SJCRH30 (cell line): ENCODE data around the gene APEH. TPM values are rescaled to one million over a fixed set of nuclear protein-coding genes. Genes with fewer than 3 reads are reported as not detected.

ENCODE experiments used
- DNase-seq, 2 experiments: peaks; one replicate each; pipeline ENCODE4 v3.0.0-alpha.2; 2015 to 2020
- H3K27ac ChIP-seq: fragments of 250-450 bp; sonication (Bioruptor Pico); 2 replicates; pipeline ENCODE4 v1.5.1; 2020; ENCODE audit warnings: mild to moderate bottlenecking, moderate library complexity
- H3K27me3 ChIP-seq: fragments of 250-450 bp; sonication (Bioruptor Pico); 2 replicates; pipeline ENCODE4 v1.5.1; 2020; ENCODE audit warnings: mild to moderate bottlenecking, moderate library complexity
- H3K36me3 ChIP-seq: fragments of 250-450 bp; sonication (Bioruptor Pico); 2 replicates; pipeline ENCODE4 v1.5.1; 2020; ENCODE audit warnings: mild to moderate bottlenecking, moderate library complexity
- H3K4me1 ChIP-seq: fragments of 250-450 bp; sonication (Bioruptor Pico); 2 replicates; pipeline ENCODE4 v1.5.1; 2020; ENCODE audit warnings: mild to moderate bottlenecking, moderate library complexity
- H3K4me3 ChIP-seq: fragments of 250-450 bp; sonication (Bioruptor Pico); 2 replicates; pipeline ENCODE4 v1.5.1; 2020; ENCODE audit warnings: mild to moderate bottlenecking, moderate library complexity
- H3K9me3 ChIP-seq: fragments of 250-450 bp; sonication (Bioruptor Pico); replicated peaks from 2 replicates; pipeline ENCODE4 v1.5.1; 2020; ENCODE audit warnings: mild to moderate bottlenecking, moderate library complexity
- total RNA-seq: library from RNA; depleted of rRNA; stranded (reverse); fragments of >200 nt; shearing (Covaris generic); gene quantifications from 2 replicates; pipeline ENCODE4 v1.2.3, GENCODE V29; 2014

APEH gene
- total RNA-seq, 1 experiment from 2014 or later = 61.8 TPM

DNA sequence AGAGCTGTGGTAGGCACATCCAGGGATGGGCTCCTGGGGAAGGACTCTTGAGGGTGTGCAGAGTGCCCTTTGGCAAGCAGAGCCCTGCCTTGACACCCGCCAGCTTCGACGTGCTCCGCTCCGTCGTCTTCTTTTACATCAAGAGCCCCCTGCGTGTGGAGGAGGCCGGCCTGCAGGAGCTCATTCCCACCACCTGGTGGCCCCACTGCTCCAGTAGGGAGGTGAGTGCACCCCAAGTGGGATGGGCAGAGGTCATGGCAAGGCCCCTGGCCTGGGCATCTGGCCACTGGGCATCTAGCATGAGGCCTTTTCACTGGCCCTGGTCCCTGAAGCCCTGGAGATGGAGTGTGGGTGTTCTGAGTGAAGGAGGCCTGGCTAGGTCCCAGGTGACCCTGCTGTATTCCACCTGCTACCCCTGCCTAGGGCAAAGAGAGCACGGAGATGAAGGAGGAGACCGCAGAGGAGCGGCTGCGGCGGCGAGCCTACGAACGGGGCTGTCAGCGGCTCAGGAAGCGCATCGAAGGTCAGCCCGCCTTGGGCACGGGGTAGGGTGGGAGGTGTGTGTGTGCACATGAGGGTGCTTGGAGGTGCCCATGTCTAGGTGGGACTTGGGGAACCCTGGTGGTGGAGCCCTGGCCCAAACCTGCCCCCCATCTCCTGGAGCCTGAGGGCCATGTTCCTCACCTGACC lies 27.4 kb downstream of the APEH start:
- Histone ChIP-seq H3K27ac (no peak overlapping the region), H3K4me1 (no peaks in the 10 kb centered on the region), H3K36me3 (no peaks in the 10 kb centered on the region; the same call in 1 of the 2 replicates), H3K27me3 (no peaks in the 10 kb centered on the region), H3K9me3 (no peaks in the 10 kb centered on the region), H3K4me3 (no peak overlapping the region)
- peak in 1 of 2 experiments; percentile 26 for DNase-seq

DNA sequence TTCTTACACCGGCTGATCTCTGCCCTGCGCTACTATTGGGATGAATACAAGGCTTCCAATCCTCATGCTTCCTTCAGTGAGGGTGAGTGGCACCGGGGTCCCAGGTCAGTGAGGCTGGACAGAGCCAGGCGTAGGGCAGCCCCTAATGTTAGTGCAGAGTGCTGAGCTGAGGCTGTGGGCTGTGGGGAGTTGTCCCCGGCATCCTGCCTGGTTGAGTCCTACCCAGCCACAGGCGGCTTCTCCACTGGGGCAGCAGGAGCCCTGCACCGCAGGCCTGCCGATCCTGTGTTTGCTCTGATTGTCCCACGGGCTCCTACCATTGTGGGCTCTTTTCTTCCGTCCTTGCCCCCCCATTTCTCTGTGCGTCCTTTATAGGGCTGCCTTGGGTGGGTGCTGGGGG lies 28.5 kb downstream of the APEH start:
- H3K4me1 ChIP-seq = no peaks in the 10 kb centered on the region
- no peaks in the 10 kb centered on the region for H3K9me3 ChIP-seq
- H3K27ac ChIP-seq = no peak overlapping the region
- no peak overlapping the region for H3K4me3 ChIP-seq
- H3K36me3 ChIP-seq = no peaks in the 10 kb centered on the region; the same call in 1 of the 2 replicates
- no peaks in the 10 kb centered on the region for H3K27me3 ChIP-seq
- DNase-seq = no peak

GRCh38 chr3:49703443-49703927 lies 29.3 kb downstream of the APEH start:
- Histone ChIP-seq H3K27ac (no peak overlapping the region), H3K36me3 (no peaks in the 10 kb centered on the region; the same call in 1 of the 2 replicates), H3K4me3 (no peak overlapping the region), H3K9me3 (no peaks in the 10 kb centered on the region), H3K4me1 (no peaks in the 10 kb centered on the region), H3K27me3 (no peaks in the 10 kb centered on the region)
- DNase-seq = peak; percentile 56 to 76

- no peaks in the 10 kb centered on the region; the same call in 1 of the 2 replicates for H3K36me3 ChIP-seq
These were observed 29.8 kb downstream of the APEH start for GRCh38 chr3:49703956-49704355.

DNA sequence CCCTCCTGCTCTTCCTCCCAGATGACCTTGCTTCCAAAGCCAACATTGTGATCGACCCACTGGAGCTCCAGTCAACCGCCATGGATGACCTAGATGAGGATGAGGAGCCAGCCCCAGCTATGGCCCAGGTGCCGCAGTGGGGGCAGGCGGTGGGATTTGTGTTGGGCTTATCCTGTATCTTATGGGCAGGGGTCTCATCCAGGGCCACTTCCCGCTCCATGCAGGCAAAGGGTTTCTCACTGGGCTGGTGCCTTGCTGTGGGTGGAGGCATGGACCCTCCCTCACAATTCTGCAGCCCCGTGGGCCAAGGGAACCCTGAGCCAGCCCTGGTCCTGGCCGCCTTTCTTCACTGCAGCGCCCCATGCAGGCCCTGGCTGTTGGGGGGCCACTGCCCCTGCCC lies 30.5 kb downstream of the APEH start:
- H3K4me3 ChIP-seq = no peak overlapping the region
- DNase-seq = no peak
- H3K9me3 ChIP-seq = no peaks in the 10 kb centered on the region
- no peak overlapping the region for H3K27ac ChIP-seq
- no peaks in the 10 kb centered on the region; the same call in 1 of the 2 replicates for H3K36me3 ChIP-seq
- no peaks in the 10 kb centered on the region for H3K27me3 ChIP-seq
- H3K4me1 ChIP-seq = no peaks in the 10 kb centered on the region

More at GRCh38 chr3:49703956-49704355, 29.8 kb downstream of the APEH start:
- DNase-seq = no peak
- Histone ChIP-seq H3K27me3 (no peaks in the 10 kb centered on the region), H3K27ac (no peak overlapping the region), H3K4me1 (no peaks in the 10 kb centered on the region), H3K9me3 (no peaks in the 10 kb centered on the region), H3K4me3 (no peak overlapping the region)

GRCh38 chr3:49705390-49705960 lies 31.3 kb downstream of the APEH start:
- Histone ChIP-seq H3K9me3 (no peaks in the 10 kb centered on the region), H3K4me3 (no peak overlapping the region), H3K27ac (no peak overlapping the region), H3K36me3 (no peaks in the 10 kb centered on the region; the same call in 1 of the 2 replicates), H3K4me1 (no peaks in the 10 kb centered on the region), H3K27me3 (no peaks in the 10 kb centered on the region)
- DNase-seq = no peak

DNA sequence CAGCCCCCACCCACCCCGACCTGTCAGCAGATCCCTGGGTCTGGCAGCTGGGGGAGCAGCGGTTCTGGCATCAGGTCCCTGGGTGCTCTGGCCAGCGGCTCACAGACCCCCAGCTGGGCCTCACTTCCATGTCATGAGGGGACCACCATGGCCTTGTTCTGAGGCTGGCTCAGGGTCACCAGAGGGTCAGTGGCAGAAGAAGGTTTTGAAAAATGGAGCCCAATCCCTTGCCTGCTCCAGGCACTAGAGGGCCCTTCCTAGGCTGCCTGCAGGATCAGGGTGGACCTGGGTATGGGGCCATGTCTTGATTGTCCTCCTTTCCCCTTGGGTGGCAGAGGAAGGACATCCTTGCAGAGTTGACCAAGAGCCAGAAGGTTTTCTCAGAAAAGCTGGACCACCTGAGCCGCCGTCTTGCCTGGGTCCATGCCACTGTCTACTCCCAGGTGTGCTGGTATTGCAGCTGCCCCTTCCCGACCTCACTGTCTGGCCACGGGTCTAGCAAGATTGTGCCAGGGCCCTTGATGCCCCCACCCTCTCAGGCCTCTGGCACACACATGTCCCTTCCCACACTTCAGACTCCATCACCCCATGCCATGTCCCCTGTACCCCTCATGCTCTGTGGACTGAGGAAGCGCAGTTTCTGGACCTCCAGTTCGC lies 32.4 kb downstream of the APEH start:
- H3K4me1 ChIP-seq = no peaks in the 10 kb centered on the region
- H3K4me3 ChIP-seq = no peak overlapping the region
- H3K27ac ChIP-seq = no peak overlapping the region
- no peaks in the 10 kb centered on the region for H3K9me3 ChIP-seq
- DNase-seq = no peak
- H3K36me3 ChIP-seq = no peaks in the 10 kb centered on the region; the same call in 1 of the 2 replicates
- H3K27me3 ChIP-seq = no peaks in the 10 kb centered on the region

GRCh38 chr3:49707113-49707480 lies 32.9 kb downstream of the APEH start:
- H3K9me3 ChIP-seq = no peaks in the 10 kb centered on the region
- H3K27ac ChIP-seq = no peak overlapping the region
- no peaks in the 10 kb centered on the region for H3K4me1 ChIP-seq
- no peaks in the 10 kb centered on the region for H3K27me3 ChIP-seq
- no peaks in the 10 kb centered on the region for H3K36me3 ChIP-seq
- no peak for DNase-seq
- no peak overlapping the region for H3K4me3 ChIP-seq

GRCh38 chr3:49709852-49710251 lies 35.7 kb downstream of the APEH start:
- Histone ChIP-seq H3K4me3 (no peak overlapping the region), H3K4me1 (no peaks in the 10 kb centered on the region), H3K9me3 (no peaks in the 10 kb centered on the region), H3K27ac (no peak overlapping the region), H3K36me3 (no peaks in the 10 kb centered on the region), H3K27me3 (no peaks in the 10 kb centered on the region)
- DNase-seq = no peak

- Histone ChIP-seq H3K36me3 (no peaks in the 10 kb centered on the region), H3K27ac (no peak overlapping the region), H3K4me3 (no peak overlapping the region), H3K27me3 (no peaks in the 10 kb centered on the region), H3K9me3 (no peaks in the 10 kb centered on the region), H3K4me1 (no peaks in the 10 kb centered on the region)
- no peak for DNase-seq
These were observed 37.3 kb downstream of the APEH start for GRCh38 chr3:49711489-49711888.

- Histone ChIP-seq H3K36me3 (no peaks in the 10 kb centered on the region), H3K4me3 (no peak overlapping the region), H3K27me3 (no peaks in the 10 kb centered on the region), H3K27ac (no peak overlapping the region), H3K9me3 (no peaks in the 10 kb centered on the region), H3K4me1 (no peaks in the 10 kb centered on the region)
- no peak for DNase-seq
These were observed 38.0 kb downstream of the APEH start for GRCh38 chr3:49712166-49712565.

- DNase-seq = no peak
- Histone ChIP-seq H3K27ac (no peak overlapping the region), H3K9me3 (no peaks in the 10 kb centered on the region), H3K4me3 (no peak overlapping the region), H3K4me1 (no peaks in the 10 kb centered on the region), H3K27me3 (no peaks in the 10 kb centered on the region), H3K36me3 (no peaks in the 10 kb centered on the region)
These were observed 38.6 kb downstream of the APEH start for GRCh38 chr3:49712631-49713317.

DNA sequence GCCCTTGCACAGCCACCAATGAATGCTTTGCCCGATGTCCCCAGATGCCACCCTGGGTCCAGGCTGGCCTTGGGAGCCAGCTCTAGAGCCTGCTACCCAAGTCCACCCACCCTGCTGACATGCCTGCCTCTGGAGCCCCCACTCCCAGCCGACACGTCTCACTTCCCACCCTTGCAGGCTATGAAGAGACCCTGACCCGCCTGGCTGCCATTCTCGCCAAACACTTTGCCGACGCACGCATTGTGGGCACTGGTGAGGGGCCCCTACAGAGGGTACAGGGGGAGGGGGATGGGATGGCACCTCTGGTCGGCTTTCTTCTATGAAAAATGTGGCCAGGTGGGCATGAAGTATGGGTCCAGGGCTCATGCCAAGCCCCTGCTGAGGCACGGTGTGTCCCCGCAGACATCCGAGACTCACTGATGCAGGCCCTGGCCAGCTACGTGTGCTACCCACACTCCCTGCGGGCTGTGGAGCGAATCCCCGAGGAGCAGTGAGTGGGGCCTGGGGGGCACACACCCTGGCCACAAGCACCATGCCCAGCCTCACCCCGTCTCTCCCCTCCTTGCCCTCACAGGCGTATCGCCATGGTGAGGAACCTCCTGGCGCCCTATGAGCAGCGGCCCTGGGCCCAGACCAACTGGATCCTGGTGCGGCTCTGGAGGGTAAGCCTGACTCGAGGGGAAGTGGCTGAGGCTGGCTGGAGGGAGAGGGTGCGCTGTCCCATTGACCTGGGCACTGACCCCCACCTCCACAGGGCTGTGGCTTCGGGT lies 39.4 kb downstream of the APEH start:
- DNase-seq = no peak
- Histone ChIP-seq H3K4me3 (no peak overlapping the region), H3K27me3 (no peaks in the 10 kb centered on the region), H3K27ac (no peak overlapping the region), H3K9me3 (no peaks in the 10 kb centered on the region), H3K4me1 (no peaks in the 10 kb centered on the region), H3K36me3 (peaks cover under 1% of the 10 kb centered on the region; the same call in 1 of the 2 replicates)
